Nephron (organoid): ENCODE measurements around the gene FAM8A1.

Experiments
- H3K27ac Mint-ChIP-seq, 3 experiments: 2 replicates each; pipeline ENCODE4 v1.8.0; 2020; ENCODE audit warnings: mixed read lengths in 3 of 3, mild to moderate bottlenecking in 2 of 3, moderate library complexity in 1 of 3
- H3K27me3 Mint-ChIP-seq: 2 replicates; pipeline ENCODE4 v1.8.0; 2021; ENCODE audit warnings: low read depth, mild to moderate bottlenecking, moderate library complexity, mixed read lengths
- H3K36me3 Mint-ChIP-seq: 2 replicates; pipeline ENCODE4 v1.8.0; 2020; ENCODE audit warnings: low read depth, mixed read lengths
- H3K4me1 Mint-ChIP-seq: 2 replicates; pipeline ENCODE4 v1.8.0; 2020; ENCODE audit warnings: mixed read lengths
- H3K4me3 Mint-ChIP-seq, 3 experiments: 2 replicates each; pipeline ENCODE4 v1.8.0; 2020; ENCODE audit warnings: mild to moderate bottlenecking in 3 of 3, mixed read lengths in 3 of 3, moderate library complexity in 2 of 3
- H3K9me3 Mint-ChIP-seq: 2 replicates; pipeline ENCODE4 v1.8.0; 2020; ENCODE audit warnings: mixed read lengths
- TF ChIP-seq, protein P1 (sequence below), 3 experiments: fragments of 200-600 bp; sonication (generic); IDR thresholded peaks; one replicate each; pipeline ENCODE4 v1.5.0; 2021; ENCODE audit warnings: antibody characterized with exemption in 3 of 3; ENCODE audit not compliant: unreplicated experiment in 3 of 3

The FAM8A1 gene, protein sequence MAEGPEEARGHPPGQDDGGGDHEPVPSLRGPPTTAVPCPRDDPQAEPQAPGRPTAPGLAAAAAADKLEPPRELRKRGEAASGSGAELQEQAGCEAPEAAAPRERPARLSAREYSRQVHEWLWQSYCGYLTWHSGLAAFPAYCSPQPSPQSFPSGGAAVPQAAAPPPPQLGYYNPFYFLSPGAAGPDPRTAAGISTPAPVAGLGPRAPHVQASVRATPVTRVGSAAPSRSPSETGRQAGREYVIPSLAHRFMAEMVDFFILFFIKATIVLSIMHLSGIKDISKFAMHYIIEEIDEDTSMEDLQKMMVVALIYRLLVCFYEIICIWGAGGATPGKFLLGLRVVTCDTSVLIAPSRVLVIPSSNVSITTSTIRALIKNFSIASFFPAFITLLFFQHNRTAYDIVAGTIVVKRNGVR

DNA sequence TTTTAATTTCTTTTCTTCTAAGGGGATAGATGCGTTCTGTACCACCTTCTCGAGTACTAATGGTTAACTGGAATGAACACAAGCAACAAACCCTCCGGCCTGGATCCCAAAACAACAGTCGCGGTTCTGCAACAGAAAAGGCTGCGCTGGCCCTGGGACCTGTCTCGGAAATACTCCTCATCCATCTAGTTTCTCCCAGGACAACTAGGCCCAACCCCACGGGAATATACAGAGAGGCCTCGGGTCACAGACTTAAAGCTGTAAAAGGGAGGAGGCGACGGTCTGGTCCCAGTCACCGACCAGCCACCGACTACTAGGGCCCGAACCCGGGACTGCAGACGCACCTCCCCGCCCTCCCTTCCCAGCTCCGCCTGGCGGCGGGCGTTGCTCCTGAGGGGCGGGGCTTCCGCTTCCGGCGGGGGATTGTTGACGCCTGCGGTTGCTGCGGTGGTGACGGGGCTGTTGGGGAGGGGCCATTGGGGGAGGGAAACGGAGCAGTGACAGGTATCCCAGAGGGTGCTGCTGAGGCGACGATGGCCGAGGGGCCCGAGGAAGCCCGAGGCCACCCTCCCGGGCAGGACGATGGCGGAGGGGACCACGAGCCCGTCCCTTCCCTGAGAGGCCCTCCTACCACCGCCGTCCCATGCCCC is at the start of gene FAM8A1:
Gene FAM8A1 (plus strand): TSS at position 426 of the 650 bp plus-strand sequence. CDS start 108 bp downstream, at position 534.
- Mint-ChIP-seq H3K4me1 (peaks cover 31% of the 10 kb centered on the region), H3K27me3 (no peaks in the 10 kb centered on the region), H3K36me3 (peaks cover 15% of the 10 kb centered on the region), H3K9me3 (no peaks in the 10 kb centered on the region), H3K27ac (peak within 1 kb of the TSS; percentile 92 to 96 (median 96)), H3K4me3 (peak within 1 kb of the TSS; percentile 85 to 95 (median 94))
- TF ChIP-seq, protein P1, sequence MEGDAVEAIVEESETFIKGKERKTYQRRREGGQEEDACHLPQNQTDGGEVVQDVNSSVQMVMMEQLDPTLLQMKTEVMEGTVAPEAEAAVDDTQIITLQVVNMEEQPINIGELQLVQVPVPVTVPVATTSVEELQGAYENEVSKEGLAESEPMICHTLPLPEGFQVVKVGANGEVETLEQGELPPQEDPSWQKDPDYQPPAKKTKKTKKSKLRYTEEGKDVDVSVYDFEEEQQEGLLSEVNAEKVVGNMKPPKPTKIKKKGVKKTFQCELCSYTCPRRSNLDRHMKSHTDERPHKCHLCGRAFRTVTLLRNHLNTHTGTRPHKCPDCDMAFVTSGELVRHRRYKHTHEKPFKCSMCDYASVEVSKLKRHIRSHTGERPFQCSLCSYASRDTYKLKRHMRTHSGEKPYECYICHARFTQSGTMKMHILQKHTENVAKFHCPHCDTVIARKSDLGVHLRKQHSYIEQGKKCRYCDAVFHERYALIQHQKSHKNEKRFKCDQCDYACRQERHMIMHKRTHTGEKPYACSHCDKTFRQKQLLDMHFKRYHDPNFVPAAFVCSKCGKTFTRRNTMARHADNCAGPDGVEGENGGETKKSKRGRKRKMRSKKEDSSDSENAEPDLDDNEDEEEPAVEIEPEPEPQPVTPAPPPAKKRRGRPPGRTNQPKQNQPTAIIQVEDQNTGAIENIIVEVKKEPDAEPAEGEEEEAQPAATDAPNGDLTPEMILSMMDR (IDR thresholded peaks at IDR 0.05; ENCODE audit: unreplicated experiment in 3 of 3), result peak; percentile 42 to 53 (median 49)

DNA sequence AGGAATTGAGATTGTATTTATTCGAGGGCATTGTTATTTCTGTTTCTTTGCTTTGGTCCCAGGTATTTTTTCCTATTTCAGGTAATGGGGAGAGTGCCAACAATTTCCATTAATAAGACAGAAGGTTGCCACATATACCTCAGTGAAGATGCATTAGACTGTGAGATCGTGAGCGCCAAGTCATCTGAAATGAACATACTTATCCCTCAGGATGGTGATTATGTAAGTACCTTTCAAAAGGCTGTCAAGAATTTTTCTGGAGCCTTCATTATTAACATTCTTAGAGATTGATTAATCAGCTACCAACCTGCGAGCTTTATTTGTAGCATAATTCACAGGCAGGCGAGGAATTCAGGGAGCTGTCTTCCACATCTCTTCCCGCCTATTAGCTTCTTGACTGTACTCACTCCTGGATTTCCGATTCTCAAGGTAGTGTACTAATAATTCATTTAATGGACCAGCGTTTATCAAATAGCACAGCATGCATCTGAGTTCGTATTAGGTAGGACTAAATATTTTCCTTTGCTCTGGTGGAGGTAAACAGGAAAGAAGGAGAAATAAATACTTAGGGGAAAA is 48.6 kb upstream of the FAM8A1 start:
- no peak overlapping the region for H3K4me3 Mint-ChIP-seq
- H3K9me3 Mint-ChIP-seq, result no peaks in the 10 kb centered on the region
- TF ChIP-seq, protein P1 (IDR thresholded peaks at IDR 0.05; ENCODE audit: unreplicated experiment in 3 of 3), result no peak
- H3K4me1 Mint-ChIP-seq, result peaks cover 14% of the 10 kb centered on the region
- peaks cover 7% of the 10 kb centered on the region for H3K36me3 Mint-ChIP-seq
- H3K27ac Mint-ChIP-seq, result no peak overlapping the region
- no peaks in the 10 kb centered on the region for H3K27me3 Mint-ChIP-seq

DNA sequence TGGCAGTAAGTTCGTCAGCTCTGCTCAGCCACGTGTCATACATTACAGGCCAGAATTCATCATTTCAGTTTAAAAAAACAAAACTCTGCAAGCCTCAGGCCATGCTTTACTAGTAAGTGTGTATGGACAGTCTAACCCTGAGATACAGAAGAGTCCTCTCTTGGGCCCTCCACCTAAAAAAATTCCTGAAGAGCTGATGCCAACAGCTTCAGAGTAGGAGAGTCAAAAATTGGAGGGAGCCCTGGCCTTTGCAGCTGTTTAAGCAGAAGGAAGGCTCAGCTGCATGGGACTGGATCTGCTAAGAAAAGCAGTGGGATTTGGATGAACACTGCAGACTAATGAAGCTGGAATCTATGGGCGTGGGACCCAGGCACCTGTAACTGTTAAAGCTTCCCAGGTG is 47.2 kb upstream of the FAM8A1 start:
- no peaks in the 10 kb centered on the region for H3K9me3 Mint-ChIP-seq
- H3K36me3 Mint-ChIP-seq, result peaks cover 8% of the 10 kb centered on the region
- H3K4me3 Mint-ChIP-seq, result no peak overlapping the region
- peaks cover 14% of the 10 kb centered on the region for H3K4me1 Mint-ChIP-seq
- H3K27me3 Mint-ChIP-seq, result no peaks in the 10 kb centered on the region
- TF ChIP-seq, protein P1 (IDR thresholded peaks at IDR 0.05; ENCODE audit: unreplicated experiment in 3 of 3), result no peak
- H3K27ac Mint-ChIP-seq, result no peak overlapping the region

DNA sequence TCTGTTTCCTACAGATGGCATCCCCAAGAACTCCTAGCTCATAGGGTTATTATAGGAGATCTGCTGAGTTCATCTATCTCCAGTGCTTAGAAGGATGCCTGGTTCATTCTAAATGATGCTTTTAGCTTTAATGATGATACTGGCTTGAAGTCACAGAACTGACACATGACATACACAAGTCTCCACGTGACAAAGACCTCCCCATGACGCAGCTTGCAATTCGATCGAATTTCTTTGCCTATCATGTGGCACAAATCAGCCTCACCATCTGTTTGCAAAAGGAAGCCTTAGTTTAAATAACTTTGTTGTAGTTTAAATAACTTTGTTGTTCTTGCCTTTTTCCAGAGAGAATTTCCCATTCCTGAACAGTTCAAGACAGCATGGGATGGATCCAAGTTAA is 44.1 kb upstream of the FAM8A1 start:
- TF ChIP-seq, protein P1 (IDR thresholded peaks at IDR 0.05; ENCODE audit: unreplicated experiment in 3 of 3), result no peak
- Mint-ChIP-seq H3K4me3 (no peak overlapping the region), H3K36me3 (peaks cover 8% of the 10 kb centered on the region), H3K4me1 (peaks cover 7% of the 10 kb centered on the region), H3K9me3 (peaks cover 7% of the 10 kb centered on the region), H3K27ac (no peak overlapping the region), H3K27me3 (no peaks in the 10 kb centered on the region)

DNA sequence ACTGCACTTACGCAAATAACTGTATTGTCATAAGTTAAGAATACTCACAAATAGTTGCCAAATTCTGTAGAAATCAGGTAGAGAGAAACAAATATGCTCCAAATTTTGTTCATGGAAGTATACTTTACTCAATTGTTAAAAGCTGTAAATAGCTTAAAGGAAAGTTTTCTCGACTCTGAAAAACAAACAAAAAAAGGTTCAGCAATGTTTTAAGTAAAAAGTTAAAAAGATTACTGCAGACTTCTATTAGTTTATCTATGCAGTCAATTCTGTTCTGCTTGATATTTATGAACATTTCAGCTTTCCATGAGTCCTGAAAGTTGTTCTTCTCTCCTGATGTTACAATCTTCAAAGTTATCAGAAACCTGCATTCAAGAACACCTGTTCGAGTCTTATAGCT is 37.5 kb upstream of the FAM8A1 start:
- peaks cover 37% of the 10 kb centered on the region for H3K9me3 Mint-ChIP-seq
- H3K27ac Mint-ChIP-seq, result no peak overlapping the region
- TF ChIP-seq, protein P1 (IDR thresholded peaks at IDR 0.05; ENCODE audit: unreplicated experiment in 3 of 3), result no peak
- H3K36me3 Mint-ChIP-seq, result peaks cover 4% of the 10 kb centered on the region
- no peaks in the 10 kb centered on the region for H3K4me1 Mint-ChIP-seq
- no peaks in the 10 kb centered on the region for H3K27me3 Mint-ChIP-seq
- no peak overlapping the region for H3K4me3 Mint-ChIP-seq
